Stimulated activated CD8-positive, alpha-beta memory T cell treated with anti-CD3 and anti-CD28 coated beads, Interleukin-15, amount 100 ng/mL, for 48 hours (primary cell): Measurements from ENCODE around the gene ZAR1L.

Experiments used
- DNase-seq, 2 donors: peaks; one replicate each; pipeline ENCODE4 v3.0.0-alpha.2; 2020; ENCODE audit warnings: low read depth in 2 of 2

Gene ZAR1L

GRCh38 chr13:32254916-32255723 lies 60.0 kb downstream of the ZAR1L start:
- no peak for DNase-seq

DNA sequence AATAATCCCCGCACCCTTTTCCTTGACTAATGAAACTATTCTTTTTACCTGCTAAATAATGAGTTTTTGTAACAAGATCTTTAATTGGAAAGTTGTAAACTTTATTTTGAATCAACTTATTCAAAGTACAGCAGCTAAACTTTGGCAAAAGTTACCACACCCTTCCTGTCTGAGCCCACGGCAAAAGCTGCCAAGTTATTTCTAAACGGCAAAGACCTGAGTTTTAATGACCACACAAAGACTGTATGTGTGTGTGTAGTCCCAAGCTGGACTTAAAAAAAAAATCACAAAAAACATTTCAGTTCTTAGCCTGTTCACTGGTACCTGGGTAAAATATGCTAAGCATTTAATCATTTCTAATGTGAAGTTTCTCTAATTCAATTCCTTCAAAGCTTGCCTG lies 60.7 kb downstream of the ZAR1L start:
- DNase-seq: no peak

GRCh38 chr13:32253911-32254399 lies 61.2 kb downstream of the ZAR1L start:
- no peak for DNase-seq
